Osteoblast (primary cell): Measurements from ENCODE around the gene CITED4. TPM values are rescaled to one million over a fixed set of nuclear protein-coding genes. Genes with fewer than 3 reads are reported as not detected.

ENCODE experiments used
- DNase-seq: peaks from one replicate; pipeline ENCODE4 v3.0.0; 2011; ENCODE audit warnings: low spot score, mixed read lengths; ENCODE audit not compliant: insufficient read length; ENCODE audit errors: missing footprints
- H2AFZ ChIP-seq: 2 replicates; pipeline ENCODE4 v1.6.0; 2011; ENCODE audit warnings: mild to moderate bottlenecking, low read length
- H3K27ac ChIP-seq: 2 replicates; pipeline ENCODE4 v1.5.1; 2011; ENCODE audit warnings: mild to moderate bottlenecking, low read depth, low read length, moderate library complexity
- H3K27me3 ChIP-seq: 2 replicates; pipeline ENCODE4 v1.6.0; 2012; ENCODE audit warnings: mild to moderate bottlenecking, control low read depth, inconsistent platforms, low read length, moderate library complexity; ENCODE audit not compliant: insufficient read depth
- H3K36me3 ChIP-seq: 2 replicates; pipeline ENCODE4 v1.5.1; 2011; ENCODE audit warnings: mild to moderate bottlenecking, low read length, control low read depth, moderate library complexity; ENCODE audit not compliant: insufficient read depth
- H3K4me1 ChIP-seq: 2 replicates; pipeline ENCODE4 v1.5.1; 2011; ENCODE audit warnings: mild to moderate bottlenecking, low read length, control low read depth, moderate library complexity; ENCODE audit not compliant: insufficient read depth
- H3K4me2 ChIP-seq: 2 replicates; pipeline ENCODE4 v1.6.0; 2011; ENCODE audit warnings: mild to moderate bottlenecking, low read length; ENCODE audit not compliant: insufficient read depth
- H3K4me3 ChIP-seq: fragments of 200-600 bp; sonication (generic); 3 replicates; pipeline ENCODE4 v1.5.1; 2012; ENCODE audit warnings: mild to moderate bottlenecking, low read length, inconsistent platforms; ENCODE audit not compliant: insufficient read depth
- H3K79me2 ChIP-seq: 2 replicates; pipeline ENCODE4 v1.6.0; 2012; ENCODE audit warnings: mild to moderate bottlenecking, low read length, control low read depth, inconsistent platforms; ENCODE audit not compliant: insufficient read depth
- H3K9me3 ChIP-seq: 2 replicates; pipeline ENCODE4 v1.5.1; 2011; ENCODE audit warnings: low read depth, low read length, control low read depth
- H4K20me1 ChIP-seq: 2 replicates; pipeline ENCODE4 v1.6.0; 2012; ENCODE audit warnings: mild to moderate bottlenecking, low read length, control low read depth; ENCODE audit not compliant: insufficient read depth
- CTCF ChIP-seq: IDR thresholded peaks from 2 replicates; pipeline ENCODE4 v1.5.1; 2011; ENCODE audit warnings: mild to moderate bottlenecking, low read depth, low read length, moderate library complexity; ENCODE audit errors: extremely low read depth
- total RNA-seq: library from RNA; depleted of rRNA; stranded (reverse); fragments of >200 nt; gene quantifications from 2 replicates; pipeline ENCODE4 v1.2.3, GENCODE V29; 2012

CITED4 gene
- total RNA-seq, 1 donor, result 3.3 TPM

GRCh38 chr1:40855513-40855912 is 6.7 kb downstream of the CITED4 start:
- DNase-seq, result no peak
- H3K4me2 ChIP-seq, result no peak overlapping the region
- no peak overlapping the region for H2AFZ ChIP-seq
- H3K36me3 ChIP-seq, result no peaks in the 10 kb centered on the region
- no peaks in the 10 kb centered on the region for H3K9me3 ChIP-seq
- H3K27ac ChIP-seq, result no peak overlapping the region
- H3K79me2 ChIP-seq, result no peaks in the 10 kb centered on the region
- no peaks in the 10 kb centered on the region for H3K4me1 ChIP-seq
- no peaks in the 10 kb centered on the region for H3K27me3 ChIP-seq
- no peak overlapping the region for H3K4me3 ChIP-seq
- H4K20me1 ChIP-seq, result no peaks in the 10 kb centered on the region
- TF ChIP-seq CTCF, result peak; percentile 30

GRCh38 chr1:40853885-40854170 is 8.3 kb downstream of the CITED4 start:
- Histone ChIP-seq H2AFZ (no peak overlapping the region), H3K27me3 (no peaks in the 10 kb centered on the region), H3K79me2 (no peaks in the 10 kb centered on the region), H3K9me3 (no peaks in the 10 kb centered on the region), H3K4me2 (no peak overlapping the region), H3K4me3 (no peak overlapping the region), H3K36me3 (no peaks in the 10 kb centered on the region), H3K27ac (no peak overlapping the region), H3K4me1 (no peaks in the 10 kb centered on the region), H4K20me1 (no peaks in the 10 kb centered on the region)
- no peak for TF ChIP-seq CTCF
- DNase-seq, result no peak

GRCh38 chr1:40853113-40853884 is 8.9 kb downstream of the CITED4 start:
- Histone ChIP-seq H3K4me2 (no peak overlapping the region), H3K4me1 (no peaks in the 10 kb centered on the region), H3K27me3 (no peaks in the 10 kb centered on the region), H4K20me1 (no peaks in the 10 kb centered on the region), H3K9me3 (no peaks in the 10 kb centered on the region), H2AFZ (no peak overlapping the region), H3K27ac (no peak overlapping the region), H3K4me3 (no peak overlapping the region), H3K36me3 (no peaks in the 10 kb centered on the region), H3K79me2 (no peaks in the 10 kb centered on the region)
- DNase-seq, result no peak
- no peak for TF ChIP-seq CTCF

GRCh38 chr1:40851643-40852042 is 10.5 kb downstream of the CITED4 start:
- H3K36me3 ChIP-seq, result no peaks in the 10 kb centered on the region
- no peak overlapping the region for H3K4me2 ChIP-seq
- no peaks in the 10 kb centered on the region for H3K9me3 ChIP-seq
- no peaks in the 10 kb centered on the region for H3K27me3 ChIP-seq
- no peaks in the 10 kb centered on the region for H4K20me1 ChIP-seq
- no peak overlapping the region for H3K27ac ChIP-seq
- no peak overlapping the region for H3K4me3 ChIP-seq
- H3K4me1 ChIP-seq, result no peaks in the 10 kb centered on the region
- no peak for DNase-seq
- no peak overlapping the region for H2AFZ ChIP-seq
- H3K79me2 ChIP-seq, result no peaks in the 10 kb centered on the region
- no peak for TF ChIP-seq CTCF
